HG02852 (cell line): ENCODE measurements around the gene IL34.
"Not testable (repeated sequence)": the region's sequence is repeated elsewhere in the genome, so short reads cannot be mapped to it uniquely, and the experiment has no call there.

Experiments used
- ATAC-seq: cut with Tn5 transposase; IDR thresholded peaks from one replicate; pipeline ENCODE4 v1.9.1; 2021; ENCODE audit warnings: mild to moderate bottlenecking, moderate library complexity; ENCODE audit not compliant: unreplicated experiment

The IL34 gene

DNA sequence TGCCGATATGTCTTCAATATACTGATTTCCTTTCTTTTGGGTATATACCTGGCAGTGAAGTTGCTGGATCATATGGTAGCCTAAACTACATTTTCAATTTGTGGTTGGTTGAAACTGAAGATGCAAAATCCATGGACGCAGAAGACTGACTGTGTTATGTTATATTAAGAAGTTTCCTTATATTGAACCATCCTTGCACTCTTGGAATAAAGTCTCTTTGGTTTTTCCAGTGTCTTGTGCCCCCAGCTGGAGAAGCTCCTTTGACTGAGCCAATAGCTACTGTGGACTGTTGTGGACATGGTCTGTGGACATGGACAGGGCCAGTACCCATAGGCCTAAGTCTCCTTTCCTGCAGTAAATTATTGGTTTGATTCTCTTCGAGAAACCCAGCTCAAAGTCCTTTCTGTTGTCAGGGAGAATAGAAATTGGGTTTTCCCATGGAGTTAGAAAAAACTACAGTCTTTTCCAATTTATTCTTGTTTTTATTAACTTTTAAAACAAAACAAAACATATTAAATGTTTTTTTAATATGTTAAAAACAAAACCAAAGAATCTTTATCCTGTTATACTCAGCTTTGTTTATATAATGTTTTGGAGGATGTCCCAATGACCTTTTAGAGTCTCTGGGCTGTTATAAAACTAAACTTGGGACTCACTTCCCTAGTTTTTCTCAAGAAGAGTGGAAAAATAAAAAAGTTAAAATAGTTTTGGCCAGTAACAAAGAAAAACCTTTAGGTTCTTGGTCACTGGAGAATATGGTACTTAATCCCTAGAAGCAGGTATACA lies 15.2 kb upstream of the IL34 start:
- no peak for ATAC-seq

DNA sequence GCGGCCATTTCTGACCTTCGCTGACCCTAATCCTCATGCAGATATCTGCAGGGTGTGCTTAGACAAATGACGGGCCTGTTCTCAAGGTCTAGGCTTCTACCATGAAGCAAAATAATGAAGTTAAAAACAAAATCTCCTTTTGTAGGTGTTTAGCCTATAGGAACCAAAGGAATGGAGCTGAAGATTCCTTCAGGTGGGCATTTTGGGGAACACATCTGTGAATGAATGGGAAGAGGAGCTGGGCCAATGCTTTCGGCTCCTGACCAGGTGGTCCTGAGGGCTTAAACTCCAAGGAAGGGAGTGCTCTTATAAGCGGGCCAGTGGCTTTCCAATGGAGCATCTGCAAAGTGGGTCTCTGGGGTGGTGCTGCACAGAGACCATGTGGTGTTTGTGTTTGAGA lies 14.1 kb upstream of the IL34 start:
- ATAC-seq: no peak

DNA sequence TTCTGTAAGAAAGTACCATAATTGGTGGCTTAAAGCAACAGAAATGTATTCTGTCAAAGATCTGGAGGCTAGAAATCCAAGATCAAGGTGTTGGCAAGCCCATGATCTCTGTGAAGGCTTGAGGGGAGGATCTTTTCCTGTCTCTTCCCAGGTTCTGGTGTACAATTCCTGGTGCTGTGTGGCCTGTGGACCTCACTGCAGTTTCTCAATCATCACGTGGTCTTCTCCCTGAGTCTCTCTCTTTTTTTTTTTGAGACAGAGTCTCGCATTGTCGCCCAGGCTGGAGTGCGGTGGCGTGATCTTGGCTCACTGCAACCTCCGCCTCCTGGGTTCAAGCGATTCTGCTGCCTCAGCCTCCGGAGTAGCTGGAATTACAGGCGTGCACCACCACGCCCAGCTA lies 12.7 kb upstream of the IL34 start:
- not testable (repeated sequence) for ATAC-seq

DNA sequence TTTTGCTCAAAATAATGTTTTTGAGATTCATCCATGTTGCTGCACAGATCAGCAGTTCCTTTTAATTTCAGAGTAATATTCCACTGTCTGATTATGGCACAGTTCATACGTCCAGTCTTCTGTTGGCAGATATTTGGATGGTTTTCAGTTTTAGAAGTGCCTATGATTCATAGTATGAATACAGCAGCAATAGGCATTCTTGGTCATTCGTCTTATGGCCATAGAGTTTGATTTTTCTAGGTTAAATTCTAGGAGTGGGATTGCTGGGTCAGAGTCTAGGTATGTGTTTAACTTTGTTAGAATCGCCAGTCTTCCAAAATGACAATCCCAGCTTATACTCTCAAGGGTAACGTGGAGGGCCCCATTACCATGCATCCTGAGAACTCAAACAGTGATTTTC lies 11.5 kb upstream of the IL34 start:
- no peak for ATAC-seq

DNA sequence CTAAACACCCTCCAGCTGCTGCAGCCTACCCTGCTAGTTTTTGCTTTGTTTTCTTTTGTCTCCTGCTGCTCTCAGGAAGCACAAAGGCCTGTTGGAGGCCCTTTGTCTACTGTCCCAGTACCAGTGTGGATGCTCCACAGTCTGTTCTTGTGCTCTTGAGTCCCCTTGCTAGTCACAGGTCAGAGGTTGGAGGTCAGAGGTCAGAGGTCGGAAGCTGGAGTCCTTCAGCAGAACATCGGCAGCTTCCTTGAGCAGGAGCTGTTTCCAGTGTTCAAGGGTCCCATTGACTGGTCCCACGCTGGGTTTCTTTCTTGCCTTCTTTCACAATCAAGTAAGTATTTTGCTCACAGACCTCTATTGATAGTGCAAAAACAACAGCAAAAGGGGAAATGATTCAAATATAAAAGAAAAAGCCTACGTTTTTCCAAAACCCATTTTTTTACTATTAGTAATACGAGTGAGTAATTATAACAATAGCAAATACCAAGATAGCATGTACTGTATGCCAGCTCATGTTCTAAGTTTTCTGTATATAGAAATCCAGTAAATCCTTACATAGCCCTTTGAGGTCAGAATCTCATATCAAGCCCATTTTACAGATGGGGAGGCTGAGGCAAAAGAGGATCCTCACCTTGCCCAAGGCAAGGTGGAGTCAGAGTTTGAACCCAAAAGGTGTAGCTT lies 10.9 kb upstream of the IL34 start:
- no peak for ATAC-seq

DNA sequence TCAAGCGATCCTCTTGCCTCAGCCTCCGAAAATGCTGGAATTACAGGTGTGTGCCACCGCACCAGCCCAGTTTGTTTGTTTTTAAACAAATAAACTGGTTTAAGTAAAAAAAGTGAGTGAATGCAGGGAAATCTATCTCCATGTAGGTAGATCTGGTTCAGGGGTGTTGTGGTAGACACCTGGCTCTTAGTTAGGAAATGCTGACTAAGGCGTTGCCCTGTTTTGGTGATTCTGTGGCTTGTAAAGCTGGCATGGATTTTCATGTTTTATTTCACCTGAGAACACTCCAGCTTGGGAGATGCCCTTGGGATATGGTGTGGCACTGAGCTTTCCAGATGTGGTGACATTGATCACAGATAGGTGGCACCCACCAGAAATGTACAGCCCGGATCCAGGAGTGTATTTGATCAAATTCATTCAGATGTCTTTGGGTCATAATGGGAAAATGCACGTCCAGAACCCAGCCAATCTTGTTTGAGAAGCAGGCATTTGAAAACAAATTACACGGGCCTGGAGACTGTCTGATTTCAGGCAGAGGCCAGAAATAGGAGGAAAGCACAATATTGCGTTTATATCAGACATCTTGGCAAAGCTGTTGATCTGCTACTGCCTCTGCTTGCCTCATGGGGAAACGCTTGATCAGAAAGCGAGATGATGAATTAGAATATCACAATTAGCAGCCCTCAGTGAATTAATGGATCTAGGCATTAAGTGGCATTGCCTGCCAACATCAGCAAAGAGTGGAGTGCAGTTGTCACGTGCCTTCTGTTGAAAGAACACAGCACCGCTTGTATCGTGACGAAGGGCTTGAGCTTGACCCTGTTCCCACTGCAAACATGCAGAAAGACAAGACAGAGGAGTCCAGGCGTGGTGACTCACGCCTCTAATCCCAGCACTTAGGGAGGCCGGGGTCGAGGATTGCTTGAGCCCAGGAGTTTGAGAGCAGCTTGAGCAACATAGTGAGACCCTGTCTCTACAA lies 7.3 kb upstream of the IL34 start:
- no peak for ATAC-seq

DNA sequence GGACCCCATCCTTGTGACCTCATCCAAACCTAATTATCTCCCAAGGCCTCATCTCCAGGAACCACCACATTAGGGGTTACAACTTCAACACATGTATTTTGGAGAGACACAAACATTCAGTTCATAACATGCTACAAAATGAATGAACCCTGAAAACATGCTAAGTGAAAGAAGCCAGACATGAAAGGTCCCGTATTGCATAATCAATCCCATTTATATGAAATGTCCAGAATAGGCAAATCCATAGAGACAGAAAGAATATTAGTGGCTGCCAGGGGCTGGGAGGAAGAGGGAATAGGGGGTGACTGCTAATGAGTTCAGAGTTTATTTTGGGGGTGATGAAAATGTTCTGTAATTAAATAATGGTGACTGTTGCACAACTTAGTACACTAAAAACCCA lies 3.7 kb upstream of the IL34 start:
- no peak for ATAC-seq

DNA sequence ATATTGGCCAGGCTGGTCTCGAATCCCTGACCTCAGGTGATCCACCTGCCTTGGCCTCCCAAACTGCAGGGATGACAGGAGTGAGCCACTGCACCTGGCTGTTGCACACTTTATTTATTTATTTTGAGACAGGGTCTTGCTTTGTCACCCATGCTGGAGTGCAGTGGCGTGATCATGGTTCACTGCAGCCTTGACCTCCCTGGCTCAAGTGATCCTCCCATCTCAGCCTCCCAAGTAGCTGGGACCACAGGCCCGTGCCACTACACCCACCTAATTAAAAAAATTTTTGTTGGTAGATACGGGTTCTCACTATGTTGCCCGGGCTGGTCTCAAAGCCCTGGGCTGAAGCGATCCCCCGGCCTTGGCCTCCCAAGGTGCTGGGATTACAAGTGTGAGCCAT lies 3.1 kb upstream of the IL34 start:
- not testable (repeated sequence) for ATAC-seq

DNA sequence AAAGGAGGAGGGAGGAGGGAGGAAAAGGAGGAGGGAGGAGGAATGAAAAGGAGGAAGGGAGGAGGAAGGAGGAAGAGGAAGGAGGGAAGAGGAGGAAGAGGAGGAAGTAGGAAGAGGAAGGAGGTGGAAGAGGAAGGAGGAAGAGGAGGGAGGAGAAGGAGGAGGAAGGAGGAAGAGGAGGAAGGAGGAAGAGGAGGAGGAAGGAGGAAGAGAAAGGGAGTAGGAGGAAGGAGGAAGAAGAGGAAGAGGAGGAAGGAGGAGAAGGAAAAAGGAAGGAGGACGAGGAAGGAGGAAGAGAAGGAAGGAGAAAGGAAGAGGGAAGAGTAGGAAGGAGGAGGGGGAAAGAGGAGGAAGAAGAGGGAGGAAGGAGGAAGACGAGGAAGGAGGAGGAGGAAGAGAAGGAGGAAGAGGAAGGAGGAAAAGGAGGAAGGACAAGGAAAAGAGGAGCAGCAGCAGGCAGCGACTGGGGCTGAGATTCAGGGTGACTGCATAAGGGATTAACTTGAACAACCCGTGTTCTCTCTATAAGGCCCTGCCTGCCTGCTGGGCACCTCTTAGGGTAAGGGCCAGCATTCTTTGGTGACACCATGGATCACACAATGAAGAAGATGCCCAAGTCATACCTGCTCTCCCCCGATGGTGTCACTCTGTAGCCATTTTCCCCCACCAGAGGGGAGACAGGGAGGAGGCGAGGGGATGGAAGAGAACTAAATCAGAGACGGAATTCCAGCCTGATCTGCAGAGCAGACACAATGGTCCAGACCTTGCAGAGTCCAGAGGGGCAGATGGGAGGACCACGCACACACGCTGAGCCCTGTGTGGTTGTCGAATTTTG lies 1.4 kb upstream of the IL34 start:
- no peak for ATAC-seq

DNA sequence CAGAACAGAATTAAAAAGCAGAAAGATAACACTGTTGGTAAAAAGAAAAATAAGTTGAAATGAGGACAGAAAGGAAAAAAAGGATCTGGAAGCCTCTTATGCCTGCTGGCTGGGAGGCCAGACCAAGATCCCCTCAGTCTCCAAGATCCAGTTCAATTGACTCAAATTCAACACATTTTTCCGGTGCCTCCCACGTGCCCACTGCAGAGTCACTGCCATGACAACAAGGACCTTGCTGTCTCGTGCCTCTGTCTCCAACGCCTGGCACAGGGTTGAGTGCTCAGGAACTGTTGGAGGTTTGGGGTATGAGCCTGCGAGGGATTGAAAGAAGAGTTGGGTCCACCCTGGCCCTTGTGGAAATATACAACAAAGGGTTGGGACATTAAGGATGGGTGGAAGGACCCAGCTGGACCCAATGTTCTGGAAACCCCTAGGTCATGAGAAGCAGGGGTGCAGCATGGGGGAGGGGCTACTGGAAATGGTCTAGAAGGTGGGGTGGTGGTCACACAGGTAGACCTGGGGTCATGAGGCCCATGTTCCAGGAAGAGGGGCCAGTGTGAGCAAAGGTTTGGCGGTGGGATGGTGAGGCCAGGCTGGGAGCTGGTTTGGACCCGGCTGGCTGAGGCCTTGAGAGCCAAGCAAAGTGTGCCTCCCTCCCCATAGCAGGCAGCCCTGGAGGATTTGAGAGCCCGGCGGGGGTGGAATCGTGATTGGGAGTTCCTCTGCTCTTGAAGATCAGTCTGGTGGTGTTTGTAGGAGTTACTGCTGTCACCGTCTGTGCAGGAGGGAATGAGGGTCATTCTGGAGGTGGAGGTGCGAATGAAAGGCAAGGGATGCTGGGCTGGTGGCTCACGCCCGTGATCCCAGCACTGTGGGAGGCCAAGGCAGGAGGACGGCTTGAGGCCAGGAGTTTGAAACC lies 1.3 kb downstream of the IL34 start:
- no peak for ATAC-seq

DNA sequence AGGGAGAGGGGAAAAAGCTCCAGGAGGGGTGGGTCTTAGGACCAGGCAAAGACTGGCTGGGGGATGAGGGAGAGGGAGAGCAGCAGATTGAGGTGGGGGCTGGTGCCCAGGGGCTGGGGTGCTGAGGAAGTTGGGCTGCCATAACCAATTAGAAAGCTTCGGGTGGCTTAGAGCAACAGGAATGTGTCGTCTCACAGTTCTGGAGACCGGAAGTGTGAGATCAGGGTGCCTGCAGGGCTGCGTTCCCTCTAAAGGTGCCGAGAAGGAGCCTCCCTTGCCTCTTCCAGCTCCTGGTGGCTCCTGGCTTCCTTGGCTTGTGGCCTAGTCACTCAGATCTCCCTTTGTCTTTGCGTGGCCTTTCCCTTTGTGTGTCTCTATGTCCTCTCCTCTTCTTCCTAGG lies 2.2 kb downstream of the IL34 start:
- no peak for ATAC-seq

DNA sequence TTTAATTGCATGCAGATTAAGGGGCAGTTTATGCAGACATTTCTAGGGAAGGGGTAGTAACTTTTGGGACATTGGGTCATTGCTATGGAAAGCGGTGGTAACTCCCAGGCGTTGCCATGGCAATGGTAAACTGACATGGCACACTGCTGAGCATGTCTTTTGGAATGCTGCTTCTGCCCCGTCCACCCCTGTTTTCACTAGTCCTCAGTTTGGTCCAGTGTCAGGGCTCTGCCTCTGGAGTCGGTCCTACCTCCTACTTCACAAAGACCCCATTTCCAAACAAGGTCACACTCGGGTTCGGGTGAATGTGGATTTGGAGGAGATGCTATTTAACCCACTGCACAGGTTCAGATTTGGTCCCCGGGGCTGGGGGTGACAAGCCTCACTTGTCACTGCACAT lies 2.9 kb downstream of the IL34 start:
- ATAC-seq: no peak

DNA sequence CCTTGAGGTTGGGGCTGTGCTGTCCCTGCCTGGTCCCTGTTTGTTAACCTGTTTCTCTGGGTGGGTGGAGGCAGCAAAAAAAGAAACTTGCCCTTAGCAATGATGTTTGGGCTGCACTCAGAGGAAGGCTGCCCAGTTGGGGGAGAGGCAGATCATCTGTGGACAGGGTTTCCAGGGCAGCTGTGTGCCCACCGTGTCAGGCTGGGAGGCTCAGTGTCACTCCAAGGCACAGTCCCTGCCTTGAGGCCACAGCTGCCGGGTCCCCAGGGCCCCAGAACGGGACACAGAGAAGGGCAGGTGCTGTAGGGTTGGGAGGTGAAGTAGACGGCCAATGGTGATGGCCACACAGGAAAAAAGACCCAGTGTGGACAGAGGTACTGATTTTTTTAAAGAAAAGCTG lies 3.9 kb downstream of the IL34 start:
- no peak for ATAC-seq

DNA sequence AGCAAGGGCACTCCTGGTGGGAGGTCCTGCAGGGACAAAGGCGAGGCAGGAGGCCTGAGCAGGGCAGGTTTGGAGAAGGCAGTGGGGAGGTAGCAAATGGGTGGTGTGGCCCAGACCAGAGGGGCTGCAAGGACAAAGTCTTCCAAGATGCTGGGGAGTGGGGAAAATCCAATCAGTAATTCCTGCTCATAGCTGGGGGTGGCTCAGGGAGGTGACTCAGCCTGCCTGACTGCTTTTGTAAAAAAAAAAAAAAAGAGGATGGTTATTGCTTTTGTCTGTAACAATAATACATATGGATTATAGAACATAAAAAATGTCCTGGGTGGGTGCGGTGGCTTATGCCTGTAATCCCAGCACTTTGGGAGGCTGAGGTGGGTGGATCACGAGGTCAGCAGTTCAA lies 5.2 kb downstream of the IL34 start:
- no peak for ATAC-seq

DNA sequence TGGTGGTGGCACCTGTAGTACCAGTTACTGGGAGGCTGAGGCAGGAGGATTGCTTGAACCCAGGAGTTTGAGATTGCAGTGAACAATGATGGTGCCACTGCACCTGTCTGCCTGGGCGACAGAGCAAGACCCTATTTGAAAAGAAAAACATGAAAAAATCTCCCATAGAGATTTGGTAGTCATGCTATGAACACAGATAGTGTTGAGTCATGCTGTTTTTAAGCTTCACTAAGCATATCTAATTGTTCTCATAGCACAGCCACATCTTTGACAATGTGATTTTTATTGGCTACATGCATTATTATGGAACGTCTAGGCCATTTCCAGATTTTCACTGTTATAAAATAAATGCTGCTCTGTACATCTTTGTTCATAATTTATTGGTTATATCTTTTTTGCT lies 6.0 kb downstream of the IL34 start:
- no peak for ATAC-seq

DNA sequence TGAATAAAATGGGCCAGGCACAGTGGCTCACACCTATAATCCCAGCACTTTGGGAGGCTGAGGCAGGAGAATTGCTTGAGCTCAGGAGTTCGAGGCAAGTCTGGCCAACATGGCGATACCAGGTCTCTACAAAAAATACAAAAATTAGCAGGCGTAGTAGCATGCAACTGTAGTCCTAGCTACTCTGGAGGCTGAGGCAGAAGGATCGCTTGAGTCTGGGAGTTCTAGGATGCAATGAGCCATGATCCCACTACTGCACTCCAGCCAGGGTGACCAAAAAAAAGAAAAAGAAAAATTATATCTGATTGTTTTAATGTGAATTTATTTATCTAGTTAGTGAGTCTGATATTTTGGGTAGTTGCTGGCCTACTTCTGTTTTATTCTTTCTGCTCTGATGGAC lies 7.0 kb downstream of the IL34 start:
- no peak for ATAC-seq

DNA sequence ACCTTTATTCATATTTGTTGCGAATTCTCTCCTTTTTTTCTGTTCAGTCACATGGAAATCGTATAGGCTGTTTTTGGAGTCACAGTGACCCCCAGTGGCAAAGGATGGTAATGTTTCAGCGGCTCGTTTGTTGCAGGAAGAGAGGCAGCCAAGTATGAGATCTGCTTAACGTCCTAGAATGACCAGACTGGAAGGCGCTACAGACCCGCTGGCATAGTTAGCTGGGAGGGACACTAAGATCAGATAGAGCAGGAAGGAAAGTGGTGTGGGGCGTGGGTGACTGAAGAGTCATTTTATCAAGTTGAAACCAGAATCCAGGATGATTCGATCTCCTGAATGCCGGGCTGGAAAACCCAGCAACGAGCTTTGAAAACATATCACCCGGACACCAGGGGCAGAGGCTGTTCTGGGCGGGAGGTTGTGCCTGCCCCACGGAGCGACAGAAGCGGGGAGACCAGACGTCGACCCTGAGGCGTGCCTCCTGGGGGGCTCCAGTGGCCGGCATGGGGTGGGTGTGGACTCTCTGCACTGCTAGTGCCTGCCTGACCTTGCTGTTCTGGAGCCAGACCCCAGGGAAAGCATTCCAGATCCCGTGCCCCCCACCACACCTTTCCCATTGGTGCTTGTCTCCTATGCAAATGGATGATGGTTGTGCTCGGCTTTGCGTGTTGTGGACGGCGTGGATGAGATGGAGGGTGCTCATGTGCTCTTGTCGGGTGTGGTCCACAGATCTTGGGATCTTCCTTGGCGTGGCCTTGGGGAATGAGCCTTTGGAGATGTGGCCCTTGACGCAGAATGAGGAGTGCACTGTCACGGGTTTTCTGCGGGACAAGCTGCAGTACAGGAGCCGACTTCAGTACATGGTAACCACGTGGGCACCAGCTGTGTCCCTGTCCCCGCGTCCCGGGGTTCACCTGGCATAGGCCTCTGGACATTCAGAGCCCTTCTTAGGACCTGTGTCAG lies 7.7 kb downstream of the IL34 start:
- peak; percentile 52 for ATAC-seq

DNA sequence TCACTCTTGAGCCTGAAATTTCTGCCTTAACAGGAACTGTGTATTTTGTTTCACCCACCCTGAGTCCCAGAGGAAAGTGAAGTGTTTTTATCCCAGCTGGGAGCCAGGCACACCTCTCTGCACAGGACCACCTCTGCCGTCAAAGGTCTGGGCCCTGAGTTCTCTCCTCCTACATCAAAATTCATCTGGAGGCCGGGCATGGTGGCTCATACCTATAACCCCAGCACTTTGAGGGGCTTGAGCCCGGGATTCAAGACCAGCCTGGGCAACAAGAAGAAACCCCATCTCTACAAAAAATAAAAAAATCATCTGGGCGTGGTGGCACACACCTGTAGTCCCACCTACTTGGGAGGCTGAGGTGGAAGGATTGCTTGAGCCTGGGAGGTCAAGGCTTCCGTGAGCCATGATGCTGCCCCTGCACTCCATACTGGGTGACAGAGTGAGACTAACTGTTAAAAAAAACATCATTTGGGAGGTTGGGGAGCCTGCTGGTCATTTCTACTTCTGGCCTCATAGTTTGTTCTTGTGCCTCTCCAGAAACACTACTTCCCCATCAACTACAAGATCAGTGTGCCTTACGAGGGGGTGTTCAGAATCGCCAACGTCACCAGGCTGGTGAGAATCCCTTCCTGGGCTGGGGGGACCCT lies 9.8 kb downstream of the IL34 start:
- ATAC-seq: no peak
